SK-N-SH (cell line): ENCODE data around the gene TBC1D5.

ENCODE experiments used
- ELF1 ChIP-seq: IDR thresholded peaks from 2 replicates; pipeline ENCODE4 v1.4.0; 2012
- EP300 ChIP-seq, 2 experiments: IDR thresholded peaks; 2 replicates each; pipeline versions ENCODE4 v1.4.0 to v1.6.1; 2012; ENCODE audit warnings: borderline replicate concordance in 1 of 2, low read depth in 1 of 2, low read length in 1 of 2
- EZH2phosphoT487 ChIP-seq: fragments of 200-600 bp; sonication (generic); IDR thresholded peaks from 2 replicates; pipeline ENCODE4 v1.6.1; 2017; ENCODE audit warnings: low read depth, mixed run types, mild to moderate bottlenecking, antibody characterized with exemption, moderate library complexity, borderline replicate concordance
- GABPA ChIP-seq: IDR thresholded peaks from 2 replicates; pipeline ENCODE4 v1.4.0; 2012; ENCODE audit warnings: low read depth, mild to moderate bottlenecking
- MXI1 ChIP-seq: IDR thresholded peaks from 2 replicates; pipeline ENCODE4 v1.6.1; 2012; ENCODE audit warnings: mild to moderate bottlenecking, low read depth, low read length, improper control_type of control experiment
- POLR2AphosphoS5 ChIP-seq: IDR thresholded peaks from 2 replicates; pipeline ENCODE4 v1.6.1; 2012; ENCODE audit warnings: low read depth, low read length
- RAD21 ChIP-seq: IDR thresholded peaks from 2 replicates; pipeline ENCODE4 v1.6.1; 2012; ENCODE audit warnings: mild to moderate bottlenecking, low read length
- RCOR1 ChIP-seq: fragments of 150-350 bp; IDR thresholded peaks from 2 replicates; pipeline ENCODE4 v1.6.1; 2017; ENCODE audit warnings: antibody characterized with exemption, low read length
- SIN3A ChIP-seq: IDR thresholded peaks from 2 replicates; pipeline ENCODE4 v1.6.1; 2012; ENCODE audit warnings: low read depth, mild to moderate bottlenecking, low read length, moderate library complexity, borderline replicate concordance
- SMC3 ChIP-seq: IDR thresholded peaks from 2 replicates; pipeline ENCODE4 v1.6.1; 2012; ENCODE audit warnings: low read depth, low read length, improper control_type of control experiment
- TF ChIP-seq, protein P1 (sequence below): fragments of 200-600 bp; sonication (generic); IDR thresholded peaks from 2 replicates; pipeline ENCODE4 v1.6.1; 2017; ENCODE audit warnings: antibody characterized with exemption, mild to moderate bottlenecking, moderate library complexity
- TF ChIP-seq, protein P2 (sequence below): IDR thresholded peaks from 2 replicates; pipeline ENCODE4 v1.6.1; 2012; ENCODE audit warnings: mild to moderate bottlenecking, low read depth, low read length, moderate library complexity
- TF ChIP-seq, protein P3 (sequence below): fragments of 150-350 bp; IDR thresholded peaks from 2 replicates; pipeline ENCODE4 v1.6.1; 2017; ENCODE audit warnings: antibody characterized with exemption, low read length, low read depth, borderline replicate concordance
- TF ChIP-seq, protein P4 (sequence below): IDR thresholded peaks from 2 replicates; pipeline ENCODE4 v1.4.0; 2012; ENCODE audit warnings: low read depth

DNA sequence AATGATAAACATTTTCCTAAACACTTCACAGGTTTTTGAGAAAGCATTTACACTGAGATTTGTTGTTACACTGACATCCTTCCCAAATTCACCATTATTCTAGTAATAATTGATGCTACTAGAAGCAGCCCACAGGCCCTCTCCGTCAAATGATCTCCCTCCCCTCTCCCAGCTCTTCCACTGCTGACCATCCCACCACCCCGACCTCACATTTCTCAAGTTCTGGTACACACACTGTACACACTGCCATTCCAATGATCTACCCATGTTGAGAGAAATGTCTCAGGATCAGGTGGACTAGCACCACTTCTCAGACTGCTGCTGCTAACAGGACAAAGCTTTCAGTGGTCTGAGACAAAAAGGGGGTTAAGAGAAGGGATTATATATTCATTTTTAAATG is 3.5 kb downstream of the TBC1D5 start:
- no peak for TF ChIP-seq RAD21
- TF ChIP-seq SIN3A = no peak
- TF ChIP-seq, protein P1, sequence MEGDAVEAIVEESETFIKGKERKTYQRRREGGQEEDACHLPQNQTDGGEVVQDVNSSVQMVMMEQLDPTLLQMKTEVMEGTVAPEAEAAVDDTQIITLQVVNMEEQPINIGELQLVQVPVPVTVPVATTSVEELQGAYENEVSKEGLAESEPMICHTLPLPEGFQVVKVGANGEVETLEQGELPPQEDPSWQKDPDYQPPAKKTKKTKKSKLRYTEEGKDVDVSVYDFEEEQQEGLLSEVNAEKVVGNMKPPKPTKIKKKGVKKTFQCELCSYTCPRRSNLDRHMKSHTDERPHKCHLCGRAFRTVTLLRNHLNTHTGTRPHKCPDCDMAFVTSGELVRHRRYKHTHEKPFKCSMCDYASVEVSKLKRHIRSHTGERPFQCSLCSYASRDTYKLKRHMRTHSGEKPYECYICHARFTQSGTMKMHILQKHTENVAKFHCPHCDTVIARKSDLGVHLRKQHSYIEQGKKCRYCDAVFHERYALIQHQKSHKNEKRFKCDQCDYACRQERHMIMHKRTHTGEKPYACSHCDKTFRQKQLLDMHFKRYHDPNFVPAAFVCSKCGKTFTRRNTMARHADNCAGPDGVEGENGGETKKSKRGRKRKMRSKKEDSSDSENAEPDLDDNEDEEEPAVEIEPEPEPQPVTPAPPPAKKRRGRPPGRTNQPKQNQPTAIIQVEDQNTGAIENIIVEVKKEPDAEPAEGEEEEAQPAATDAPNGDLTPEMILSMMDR = no peak
- no peak for TF ChIP-seq EP300 (IDR thresholded peaks at IDR 0.05; ENCODE audit: borderline replicate concordance in 1 of 2, low read depth in 1 of 2, low read length in 1 of 2)
- TF ChIP-seq MXI1 = no peak
- no peak for TF ChIP-seq POLR2AphosphoS5
- TF ChIP-seq, protein P2, sequence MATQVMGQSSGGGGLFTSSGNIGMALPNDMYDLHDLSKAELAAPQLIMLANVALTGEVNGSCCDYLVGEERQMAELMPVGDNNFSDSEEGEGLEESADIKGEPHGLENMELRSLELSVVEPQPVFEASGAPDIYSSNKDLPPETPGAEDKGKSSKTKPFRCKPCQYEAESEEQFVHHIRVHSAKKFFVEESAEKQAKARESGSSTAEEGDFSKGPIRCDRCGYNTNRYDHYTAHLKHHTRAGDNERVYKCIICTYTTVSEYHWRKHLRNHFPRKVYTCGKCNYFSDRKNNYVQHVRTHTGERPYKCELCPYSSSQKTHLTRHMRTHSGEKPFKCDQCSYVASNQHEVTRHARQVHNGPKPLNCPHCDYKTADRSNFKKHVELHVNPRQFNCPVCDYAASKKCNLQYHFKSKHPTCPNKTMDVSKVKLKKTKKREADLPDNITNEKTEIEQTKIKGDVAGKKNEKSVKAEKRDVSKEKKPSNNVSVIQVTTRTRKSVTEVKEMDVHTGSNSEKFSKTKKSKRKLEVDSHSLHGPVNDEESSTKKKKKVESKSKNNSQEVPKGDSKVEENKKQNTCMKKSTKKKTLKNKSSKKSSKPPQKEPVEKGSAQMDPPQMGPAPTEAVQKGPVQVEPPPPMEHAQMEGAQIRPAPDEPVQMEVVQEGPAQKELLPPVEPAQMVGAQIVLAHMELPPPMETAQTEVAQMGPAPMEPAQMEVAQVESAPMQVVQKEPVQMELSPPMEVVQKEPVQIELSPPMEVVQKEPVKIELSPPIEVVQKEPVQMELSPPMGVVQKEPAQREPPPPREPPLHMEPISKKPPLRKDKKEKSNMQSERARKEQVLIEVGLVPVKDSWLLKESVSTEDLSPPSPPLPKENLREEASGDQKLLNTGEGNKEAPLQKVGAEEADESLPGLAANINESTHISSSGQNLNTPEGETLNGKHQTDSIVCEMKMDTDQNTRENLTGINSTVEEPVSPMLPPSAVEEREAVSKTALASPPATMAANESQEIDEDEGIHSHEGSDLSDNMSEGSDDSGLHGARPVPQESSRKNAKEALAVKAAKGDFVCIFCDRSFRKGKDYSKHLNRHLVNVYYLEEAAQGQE = no peak
- TF ChIP-seq ELF1 = no peak
- TF ChIP-seq GABPA = no peak
- TF ChIP-seq, protein P3, sequence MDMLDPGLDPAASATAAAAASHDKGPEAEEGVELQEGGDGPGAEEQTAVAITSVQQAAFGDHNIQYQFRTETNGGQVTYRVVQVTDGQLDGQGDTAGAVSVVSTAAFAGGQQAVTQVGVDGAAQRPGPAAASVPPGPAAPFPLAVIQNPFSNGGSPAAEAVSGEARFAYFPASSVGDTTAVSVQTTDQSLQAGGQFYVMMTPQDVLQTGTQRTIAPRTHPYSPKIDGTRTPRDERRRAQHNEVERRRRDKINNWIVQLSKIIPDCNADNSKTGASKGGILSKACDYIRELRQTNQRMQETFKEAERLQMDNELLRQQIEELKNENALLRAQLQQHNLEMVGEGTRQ = no peak
- TF ChIP-seq RCOR1 = no peak
- no peak for TF ChIP-seq EZH2phosphoT487
- TF ChIP-seq, protein P4, sequence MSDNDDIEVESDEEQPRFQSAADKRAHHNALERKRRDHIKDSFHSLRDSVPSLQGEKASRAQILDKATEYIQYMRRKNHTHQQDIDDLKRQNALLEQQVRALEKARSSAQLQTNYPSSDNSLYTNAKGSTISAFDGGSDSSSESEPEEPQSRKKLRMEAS = no peak
- no peak for TF ChIP-seq SMC3
